ENCODE measurements around the gene TMEM117.

The TMEM117 gene

DNA sequence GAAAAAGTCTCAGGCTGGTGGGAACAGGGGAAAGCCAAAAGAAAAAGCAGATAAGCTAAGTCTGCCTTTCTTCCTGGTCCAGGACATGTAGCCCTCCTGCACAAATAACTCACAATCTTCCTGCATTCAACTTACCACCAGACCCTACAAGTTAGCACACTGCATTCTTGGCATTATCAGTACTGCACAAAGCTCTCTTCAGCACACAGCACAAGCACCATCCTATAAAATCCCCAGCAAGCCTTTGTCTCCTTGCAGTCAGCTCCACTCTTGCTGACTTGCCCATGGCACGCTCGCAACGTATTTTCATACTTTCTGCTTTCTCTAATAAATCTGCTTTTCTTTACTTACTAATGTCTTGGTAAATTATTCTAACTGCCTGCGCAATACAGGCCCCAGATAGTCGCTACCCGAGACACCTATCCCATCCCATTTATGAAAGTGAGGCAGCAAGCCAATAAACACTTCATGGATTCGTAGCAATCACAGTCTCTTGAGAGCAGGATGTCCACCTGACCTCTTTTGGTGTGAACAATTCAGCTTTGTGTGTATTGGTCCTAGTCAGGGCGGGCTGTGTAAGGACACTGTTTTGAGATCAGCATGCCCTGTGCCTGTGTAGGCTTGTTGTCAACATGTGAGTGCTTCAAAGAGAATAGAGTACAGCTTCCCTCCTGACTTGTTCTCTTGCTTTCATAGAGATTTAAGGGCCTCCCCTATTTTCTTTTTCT is 49.0 kb downstream of the TMEM117 start:
- DNase-seq (ENCODE audit: low spot score), result no peak

DNA sequence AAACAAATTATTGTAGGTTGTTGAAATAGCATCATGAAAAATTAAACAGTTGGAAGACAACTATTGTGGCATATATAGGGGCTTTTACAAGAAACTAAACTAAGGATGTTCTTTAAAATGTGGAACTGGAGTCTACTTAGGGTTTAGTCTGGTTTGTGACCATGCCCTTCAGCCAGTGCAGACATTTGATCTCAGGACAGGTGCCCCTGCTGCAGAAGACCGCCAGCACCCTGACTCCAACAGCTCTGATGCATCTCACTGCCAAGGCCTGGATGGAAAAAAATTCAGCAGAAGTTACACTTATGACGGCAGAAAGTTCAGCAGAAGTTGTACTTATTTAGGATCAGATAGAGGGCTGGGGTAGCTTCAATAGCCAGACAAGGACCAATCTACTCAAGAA is 51.5 kb downstream of the TMEM117 start:
- DNase-seq (ENCODE audit: low spot score), result no peak

- DNase-seq (ENCODE audit: low spot score), result no peak
These were observed 56.1 kb downstream of the TMEM117 start for GRCh38 chr12:43891856-43892574.

DNA sequence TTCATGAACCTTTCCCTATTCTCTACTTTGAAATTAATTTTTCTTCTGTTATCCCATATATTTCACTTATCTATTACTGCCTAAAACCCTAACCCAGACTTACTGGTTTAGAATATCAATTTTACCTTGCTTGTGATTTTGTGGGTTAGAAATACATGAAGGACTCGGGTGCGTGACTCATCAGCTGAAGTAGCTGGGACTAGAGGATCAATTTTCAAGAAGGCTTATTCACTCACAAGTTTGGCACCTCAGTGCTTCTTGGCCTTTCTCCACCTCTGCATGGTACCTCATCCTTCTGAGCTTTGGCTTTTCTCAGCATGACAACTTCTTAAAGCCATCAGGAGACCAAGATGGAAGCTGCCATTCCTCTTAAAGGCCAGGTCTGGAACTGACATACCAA is 57.8 kb downstream of the TMEM117 start:
- DNase-seq (ENCODE audit: low spot score), result no peak

GRCh38 chr12:43895580-43896206 is 59.8 kb downstream of the TMEM117 start:
- DNase-seq (ENCODE audit: low spot score), result no peak

- DNase-seq (ENCODE audit: low spot score), result no peak
These were observed 60.6 kb downstream of the TMEM117 start for GRCh38 chr12:43896496-43896895.

- DNase-seq (ENCODE audit: low spot score), result no peak
These were observed 62.6 kb downstream of the TMEM117 start for GRCh38 chr12:43898474-43898873.

GRCh38 chr12:43899574-43899973 is 63.7 kb downstream of the TMEM117 start:
- no peak for DNase-seq (ENCODE audit: low spot score)

- no peak for DNase-seq (ENCODE audit: low spot score)
These were observed 67.8 kb downstream of the TMEM117 start for GRCh38 chr12:43903686-43904085.

GRCh38 chr12:43912859-43913258 is 77.0 kb downstream of the TMEM117 start:
- no peak for DNase-seq (ENCODE audit: low spot score)

DNA sequence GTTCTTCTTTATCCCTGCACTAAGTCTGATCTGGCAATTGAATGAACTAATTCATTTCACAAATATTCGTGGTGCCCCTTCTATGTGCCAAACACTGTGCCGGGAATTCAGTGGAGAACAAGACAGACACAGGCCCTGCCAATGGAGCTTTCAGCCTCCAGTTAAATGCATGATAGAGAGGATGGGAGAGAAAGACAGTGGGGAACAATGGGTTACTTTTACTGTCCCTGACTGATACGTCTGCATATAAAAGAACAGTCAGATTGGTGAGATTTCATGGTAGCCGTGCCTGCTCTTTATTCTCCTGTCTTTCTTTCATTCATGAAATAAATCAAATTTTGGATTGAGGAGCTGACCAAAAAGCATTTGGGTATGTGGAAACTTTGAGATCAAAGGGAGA is 78.5 kb downstream of the TMEM117 start:
- no peak for DNase-seq (ENCODE audit: low spot score)

DNA sequence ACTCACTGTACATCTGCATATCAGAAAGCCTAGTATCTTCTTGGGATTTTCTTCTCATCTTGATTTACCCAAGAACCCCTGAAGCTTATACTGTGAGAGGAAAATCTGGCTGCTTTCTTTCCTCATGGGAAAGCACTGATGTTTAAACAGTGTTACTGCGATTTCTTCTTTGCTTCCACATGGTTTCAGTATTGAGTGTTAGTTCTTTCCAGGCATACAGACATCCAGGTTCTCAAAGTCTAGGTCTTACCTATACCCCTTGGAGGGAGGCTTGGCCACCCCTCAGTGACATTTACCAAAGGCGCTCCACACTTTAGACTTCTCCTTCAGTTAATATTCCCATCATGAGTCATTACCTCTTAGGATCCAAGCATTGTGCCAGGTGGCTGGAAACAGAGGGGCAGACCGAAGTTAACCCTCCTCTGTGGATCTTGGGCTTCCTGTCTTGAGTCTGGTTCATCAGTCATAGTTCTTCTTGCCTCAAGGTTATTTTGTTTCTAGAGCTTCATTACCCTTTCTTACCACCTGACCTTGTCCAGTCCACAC is 79.1 kb downstream of the TMEM117 start:
- no peak for DNase-seq (ENCODE audit: low spot score)

- no peak for DNase-seq (ENCODE audit: low spot score)
These were observed 82.0 kb downstream of the TMEM117 start for GRCh38 chr12:43917896-43918295.

DNA sequence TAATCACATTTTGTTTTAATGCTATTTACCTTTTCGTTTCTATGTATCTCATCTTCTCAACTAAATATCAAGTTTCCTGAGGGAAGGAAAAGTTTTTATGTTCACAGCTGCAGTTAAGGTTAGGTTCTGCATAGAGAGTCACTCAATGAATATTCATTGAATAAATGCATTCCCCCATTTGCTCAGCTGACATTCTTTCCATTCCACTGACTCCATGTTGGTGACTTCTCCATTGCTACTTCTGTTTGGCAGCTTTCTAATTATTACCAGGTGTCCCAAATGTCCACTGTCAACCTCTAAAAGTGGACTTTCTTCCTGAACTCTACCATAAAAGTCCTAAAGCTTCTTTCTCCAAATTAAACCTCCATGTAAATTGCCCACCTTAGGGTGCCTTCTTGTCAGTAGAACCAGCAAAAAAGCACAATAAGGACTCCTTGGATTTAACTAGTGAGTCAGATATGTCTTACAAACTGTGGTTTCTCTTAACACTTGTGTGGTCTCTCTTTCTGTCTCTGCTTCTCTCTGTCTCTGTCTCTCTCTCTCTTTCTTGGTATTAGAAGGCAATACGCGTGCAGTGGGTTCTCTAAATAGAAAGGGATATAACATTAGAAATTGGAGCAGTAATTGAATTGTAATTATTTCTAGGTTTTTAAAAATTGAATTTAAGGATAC is 85.9 kb downstream of the TMEM117 start:
- no peak for DNase-seq (ENCODE audit: low spot score)

DNA sequence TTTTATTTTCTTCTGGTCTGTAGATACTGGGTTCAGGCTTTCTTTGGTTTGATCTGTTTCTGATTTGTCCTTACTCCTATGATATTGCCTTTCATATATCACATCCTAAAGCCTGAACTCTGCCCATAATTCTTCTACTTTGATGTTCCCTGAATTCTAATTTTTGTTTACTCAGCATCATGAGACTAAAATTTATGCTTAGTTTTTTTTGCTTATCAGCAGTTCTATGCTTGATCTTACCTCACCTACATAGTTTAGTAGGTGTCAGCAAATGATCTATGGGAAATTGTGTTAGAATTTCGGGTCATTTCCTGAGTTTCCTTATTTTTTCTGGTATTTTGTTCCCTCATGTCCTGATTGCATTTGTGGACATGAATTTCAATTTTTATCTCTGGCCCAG is 94.2 kb downstream of the TMEM117 start:
- DNase-seq (ENCODE audit: low spot score), result no peak

GRCh38 chr12:43931187-43931586 is 95.3 kb downstream of the TMEM117 start:
- no peak for DNase-seq (ENCODE audit: low spot score)

DNA sequence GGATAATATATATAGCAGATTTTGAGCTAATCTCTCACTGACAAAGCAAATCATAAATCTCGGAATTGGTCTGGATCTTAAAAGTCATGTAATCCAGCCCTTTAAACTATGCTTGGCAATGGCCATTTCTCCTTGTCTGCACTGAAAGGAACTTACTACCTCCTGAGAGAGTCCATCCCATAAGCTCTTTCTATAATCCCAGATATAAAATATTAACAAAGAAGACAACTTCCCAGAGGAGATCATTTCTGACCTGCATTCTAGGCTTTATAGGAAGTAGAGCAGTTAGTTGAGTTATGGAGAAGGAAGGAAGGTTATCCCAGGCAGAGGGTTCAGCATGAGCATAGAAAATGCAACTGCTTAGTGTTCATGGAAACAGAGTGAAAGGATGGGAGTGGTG is 99.7 kb downstream of the TMEM117 start:
- no peak for DNase-seq (ENCODE audit: low spot score)

- no peak for DNase-seq (ENCODE audit: low spot score)
These were observed 102.1 kb downstream of the TMEM117 start for GRCh38 chr12:43937947-43938346.

- no peak for DNase-seq (ENCODE audit: low spot score)
These were observed 106.5 kb downstream of the TMEM117 start for GRCh38 chr12:43942379-43942778.

DNA sequence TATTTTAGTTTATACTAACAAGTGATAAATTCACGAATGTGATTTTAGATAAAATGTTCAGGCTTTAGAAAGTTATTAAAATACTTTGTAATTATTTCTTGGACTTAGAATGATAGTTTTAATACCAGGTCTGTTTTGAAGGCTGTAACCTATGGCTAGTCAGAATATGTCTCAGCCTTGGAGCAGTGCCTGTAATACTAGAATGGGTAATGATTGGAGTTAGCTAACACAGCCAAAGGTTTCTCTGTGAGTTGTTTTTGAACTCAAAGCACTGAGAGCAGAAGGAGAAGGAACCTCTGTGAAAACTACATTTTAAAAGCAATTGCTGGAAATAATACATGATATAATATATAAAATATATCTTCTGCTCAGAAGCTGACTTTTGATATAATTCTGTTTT is 110.1 kb downstream of the TMEM117 start:
- no peak for DNase-seq (ENCODE audit: low spot score)

GRCh38 chr12:43951286-43951685 is 115.4 kb downstream of the TMEM117 start:
- DNase-seq (ENCODE audit: low spot score), result no peak

DNA sequence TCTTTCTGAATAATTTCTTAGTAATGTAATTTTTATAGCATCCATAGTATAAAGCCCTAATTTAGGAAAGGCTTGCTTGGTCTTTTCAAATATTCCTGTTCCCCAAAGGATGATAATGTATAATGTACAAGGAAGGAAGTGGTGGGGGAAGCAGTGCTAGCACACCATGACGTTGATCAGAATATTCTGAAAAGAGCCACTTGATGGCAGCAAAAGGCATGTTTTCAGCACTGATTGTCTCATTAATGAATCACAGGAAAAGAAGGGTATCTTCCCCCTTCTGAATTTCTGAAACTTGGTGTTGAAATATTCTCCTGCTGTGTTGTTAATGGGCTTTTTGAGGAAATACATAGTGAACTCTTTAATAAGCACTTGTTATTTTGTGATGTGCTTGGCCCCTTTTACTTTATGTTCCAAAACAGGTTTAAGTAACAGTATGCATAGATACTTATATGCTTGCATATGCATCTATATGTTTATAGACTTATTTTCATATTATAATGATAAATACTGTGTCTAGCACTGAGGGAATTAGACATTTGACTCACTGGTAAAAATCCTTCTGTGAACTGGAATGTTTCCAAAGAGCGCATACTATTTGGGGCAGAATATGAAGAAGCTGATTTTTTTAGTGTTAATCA is 122.0 kb downstream of the TMEM117 start:
- peak; percentile 39 for DNase-seq (ENCODE audit: low spot score)
